Dendritic cell treated with granulocyte-macrophage colony-stimulating factor and Interleukin-4, amounts not matched to agents 40 ng/mL and 50 ng/mL, for 4 days (primary cell): ENCODE data around the gene ZNRD2.
"Not testable (repeated sequence)": the region's sequence is repeated elsewhere in the genome, so short reads cannot be mapped to it uniquely, and the experiment has no call there.

ENCODE experiments used
- H3K27ac Mint-ChIP-seq: one replicate; pipeline ENCODE4 v1.8.0; 2022; ENCODE audit warnings: mild to moderate bottlenecking, mixed read lengths
- H3K27me3 Mint-ChIP-seq: one replicate; pipeline ENCODE4 v1.8.0; 2022; ENCODE audit warnings: mild to moderate bottlenecking, mixed read lengths
- H3K36me3 Mint-ChIP-seq: one replicate; pipeline ENCODE4 v1.8.0; 2022; ENCODE audit warnings: low read depth, mixed read lengths
- H3K4me1 Mint-ChIP-seq: one replicate; pipeline ENCODE4 v1.8.0; 2022; ENCODE audit warnings: low read depth, mixed read lengths
- H3K4me3 Mint-ChIP-seq: one replicate; pipeline ENCODE4 v1.8.0; 2022; ENCODE audit warnings: mild to moderate bottlenecking, moderate library complexity, mixed read lengths
- H3K9me3 Mint-ChIP-seq: one replicate; pipeline ENCODE4 v1.8.0; 2022; ENCODE audit warnings: mixed read lengths
- intact Hi-C: fragments of 100-400 bp; cut with micrococcal nuclease; formaldehyde crosslinking; loops from one replicate; pipeline ENCODE4 v1.15.0; 2022

The ZNRD2 gene

GRCh38 chr11:65557280-65558001 lies 12.8 kb upstream of the ZNRD2 start:
- H3K36me3 Mint-ChIP-seq, result no peaks in the 10 kb centered on the region
- intact Hi-C loops, result no loop called here
- peaks cover 54% of the 10 kb centered on the region for H3K27me3 Mint-ChIP-seq
- H3K4me1 Mint-ChIP-seq, result peaks cover 55% of the 10 kb centered on the region
- H3K9me3 Mint-ChIP-seq, result no peaks in the 10 kb centered on the region
- H3K27ac Mint-ChIP-seq, result no peak overlapping the region
- peak overlapping the region; percentile 39 for H3K4me3 Mint-ChIP-seq

GRCh38 chr11:65558002-65558929 lies 12.0 kb upstream of the ZNRD2 start, which contains the start of gene LTBP3:
Gene LTBP3, minus strand, starts transcription at chr11:65558359. Its CDS starts 400 bp downstream, at chr11:65557959.
- Mint-ChIP-seq H3K9me3 (no peaks in the 10 kb centered on the region), H3K4me1 (peaks cover 47% of the 10 kb centered on the region), H3K27ac (peak within 1 kb of the TSS; percentile 28), H3K4me3 (peak within 1 kb of the TSS; percentile 65), H3K36me3 (no peaks in the 10 kb centered on the region), H3K27me3 (peaks cover 56% of the 10 kb centered on the region)
- intact Hi-C loops, result no loop called here

- intact Hi-C loops, result no loop called here
- Mint-ChIP-seq H3K27me3 (peaks cover 57% of the 10 kb centered on the region), H3K4me1 (peaks cover 47% of the 10 kb centered on the region), H3K4me3 (no peak overlapping the region), H3K36me3 (no peaks in the 10 kb centered on the region), H3K27ac (no peak overlapping the region), H3K9me3 (no peaks in the 10 kb centered on the region)
Observed at GRCh38 chr11:65558930-65559509, 11.3 kb upstream of the ZNRD2 start.

GRCh38 chr11:65559535-65559934 lies 10.7 kb upstream of the ZNRD2 start:
- no peaks in the 10 kb centered on the region for H3K9me3 Mint-ChIP-seq
- no peak overlapping the region for H3K4me3 Mint-ChIP-seq
- intact Hi-C loops, result no loop called here
- H3K36me3 Mint-ChIP-seq, result no peaks in the 10 kb centered on the region
- peaks cover 53% of the 10 kb centered on the region for H3K27me3 Mint-ChIP-seq
- H3K4me1 Mint-ChIP-seq, result peaks cover 43% of the 10 kb centered on the region
- H3K27ac Mint-ChIP-seq, result no peak overlapping the region

GRCh38 chr11:65559951-65560537 lies 10.2 kb upstream of the ZNRD2 start:
- H3K9me3 Mint-ChIP-seq, result no peaks in the 10 kb centered on the region
- no peak overlapping the region for H3K4me3 Mint-ChIP-seq
- intact Hi-C loops, result no loop called here
- peaks cover 41% of the 10 kb centered on the region for H3K4me1 Mint-ChIP-seq
- no peak overlapping the region for H3K27ac Mint-ChIP-seq
- no peaks in the 10 kb centered on the region for H3K36me3 Mint-ChIP-seq
- H3K27me3 Mint-ChIP-seq, result peaks cover 48% of the 10 kb centered on the region

- Mint-ChIP-seq H3K4me1 (peaks cover 41% of the 10 kb centered on the region), H3K27ac (no peak overlapping the region), H3K36me3 (no peaks in the 10 kb centered on the region), H3K4me3 (no peak overlapping the region), H3K27me3 (peaks cover 44% of the 10 kb centered on the region), H3K9me3 (no peaks in the 10 kb centered on the region)
- intact Hi-C loops, result no loop called here
Observed at GRCh38 chr11:65560555-65561418, 9.5 kb upstream of the ZNRD2 start.

GRCh38 chr11:65562020-65562419 lies 8.3 kb upstream of the ZNRD2 start:
- intact Hi-C loops, result no loop called here
- peaks cover 39% of the 10 kb centered on the region for H3K4me1 Mint-ChIP-seq
- no peaks in the 10 kb centered on the region for H3K9me3 Mint-ChIP-seq
- no peak overlapping the region for H3K4me3 Mint-ChIP-seq
- H3K27ac Mint-ChIP-seq, result no peak overlapping the region
- H3K36me3 Mint-ChIP-seq, result peaks cover 5% of the 10 kb centered on the region
- peaks cover 36% of the 10 kb centered on the region for H3K27me3 Mint-ChIP-seq

GRCh38 chr11:65562788-65563187 lies 7.5 kb upstream of the ZNRD2 start:
- no peaks in the 10 kb centered on the region for H3K9me3 Mint-ChIP-seq
- no peak overlapping the region for H3K4me3 Mint-ChIP-seq
- intact Hi-C loops, result no loop called here
- peaks cover 31% of the 10 kb centered on the region for H3K27me3 Mint-ChIP-seq
- H3K36me3 Mint-ChIP-seq, result peaks cover 10% of the 10 kb centered on the region
- no peak overlapping the region for H3K27ac Mint-ChIP-seq
- peaks cover 34% of the 10 kb centered on the region for H3K4me1 Mint-ChIP-seq

GRCh38 chr11:65563601-65564000 lies 6.7 kb upstream of the ZNRD2 start:
- H3K27ac Mint-ChIP-seq, result no peak overlapping the region
- peaks cover 26% of the 10 kb centered on the region for H3K27me3 Mint-ChIP-seq
- H3K36me3 Mint-ChIP-seq, result peaks cover 18% of the 10 kb centered on the region
- intact Hi-C loops, result no loop called here
- H3K9me3 Mint-ChIP-seq, result no peaks in the 10 kb centered on the region
- peaks cover 42% of the 10 kb centered on the region for H3K4me1 Mint-ChIP-seq
- no peak overlapping the region for H3K4me3 Mint-ChIP-seq

- not testable (repeated sequence) for H3K4me3 Mint-ChIP-seq
Observed at GRCh38 chr11:65564879-65565559, 5.3 kb upstream of the ZNRD2 start.

GRCh38 chr11:65565624-65566453 lies 4.4 kb upstream of the ZNRD2 start:
- intact Hi-C loops, result no loop called here
- Mint-ChIP-seq H3K4me3 (no peak overlapping the region), H3K27me3 (peaks cover 9% of the 10 kb centered on the region), H3K36me3 (peaks cover 40% of the 10 kb centered on the region), H3K27ac (no peak overlapping the region), H3K4me1 (peaks cover 46% of the 10 kb centered on the region), H3K9me3 (no peaks in the 10 kb centered on the region)

More at GRCh38 chr11:65564879-65565559, 5.3 kb upstream of the ZNRD2 start:
- intact Hi-C loops, H3K9me3 Mint-ChIP-seq, H3K27ac Mint-ChIP-seq: not testable (repeated sequence)
- Mint-ChIP-seq H3K36me3 (peaks cover 32% of the 10 kb centered on the region), H3K4me1 (peaks cover 48% of the 10 kb centered on the region), H3K27me3 (peaks cover 17% of the 10 kb centered on the region)
